Measurements from ENCODE around the gene MBNL3.

DNA sequence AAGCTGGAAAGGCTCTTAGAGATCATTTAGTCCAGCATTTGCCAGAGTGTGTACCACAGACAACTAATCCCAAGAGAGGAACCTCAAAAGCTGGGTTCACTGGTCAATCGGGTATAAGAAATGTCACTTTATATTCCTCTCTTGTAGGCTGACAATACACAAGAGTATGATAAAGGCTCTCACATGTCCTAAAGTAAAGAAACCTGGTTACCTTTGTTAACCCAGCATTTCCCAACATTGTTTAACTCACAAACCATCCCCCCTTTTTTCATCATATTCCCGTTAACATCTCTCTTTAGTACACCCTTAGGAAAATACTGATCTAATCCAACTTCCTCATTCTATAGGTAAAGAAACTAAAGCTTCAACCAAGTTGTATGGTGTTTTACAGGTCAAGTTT lies 74.4 kb downstream of the MBNL3 start:
- TF ChIP-seq, protein P1, sequence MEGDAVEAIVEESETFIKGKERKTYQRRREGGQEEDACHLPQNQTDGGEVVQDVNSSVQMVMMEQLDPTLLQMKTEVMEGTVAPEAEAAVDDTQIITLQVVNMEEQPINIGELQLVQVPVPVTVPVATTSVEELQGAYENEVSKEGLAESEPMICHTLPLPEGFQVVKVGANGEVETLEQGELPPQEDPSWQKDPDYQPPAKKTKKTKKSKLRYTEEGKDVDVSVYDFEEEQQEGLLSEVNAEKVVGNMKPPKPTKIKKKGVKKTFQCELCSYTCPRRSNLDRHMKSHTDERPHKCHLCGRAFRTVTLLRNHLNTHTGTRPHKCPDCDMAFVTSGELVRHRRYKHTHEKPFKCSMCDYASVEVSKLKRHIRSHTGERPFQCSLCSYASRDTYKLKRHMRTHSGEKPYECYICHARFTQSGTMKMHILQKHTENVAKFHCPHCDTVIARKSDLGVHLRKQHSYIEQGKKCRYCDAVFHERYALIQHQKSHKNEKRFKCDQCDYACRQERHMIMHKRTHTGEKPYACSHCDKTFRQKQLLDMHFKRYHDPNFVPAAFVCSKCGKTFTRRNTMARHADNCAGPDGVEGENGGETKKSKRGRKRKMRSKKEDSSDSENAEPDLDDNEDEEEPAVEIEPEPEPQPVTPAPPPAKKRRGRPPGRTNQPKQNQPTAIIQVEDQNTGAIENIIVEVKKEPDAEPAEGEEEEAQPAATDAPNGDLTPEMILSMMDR (IDR thresholded peaks at IDR 0.05; ENCODE audit: extremely low read depth in 1 of 2, insufficient read depth in 1 of 2, low read depth in 1 of 2, low read length in 2 of 2), result no peak
- TF ChIP-seq POLR2A (IDR thresholded peaks at IDR 0.05; ENCODE audit: low read depth, low read length) (no peak), POLR2AphosphoS5 (IDR thresholded peaks at IDR 0.05; ENCODE audit: insufficient read depth, low read depth, low read length) (no peak), EZH2 (IDR thresholded peaks at IDR 0.05; ENCODE audit: borderline replicate concordance, low read depth, low read length, severe bottlenecking) (no peak), JUN (IDR thresholded peaks at IDR 0.05; ENCODE audit: borderline replicate concordance, insufficient read depth, insufficient read length, low read depth) (no peak), MYC (IDR thresholded peaks at IDR 0.05; ENCODE audit: low read depth, low read length) (no peak), FOS (IDR thresholded peaks at IDR 0.05; ENCODE audit: borderline replicate concordance, insufficient read depth, low read length) (no peak)
- TF ChIP-seq, protein P2, sequence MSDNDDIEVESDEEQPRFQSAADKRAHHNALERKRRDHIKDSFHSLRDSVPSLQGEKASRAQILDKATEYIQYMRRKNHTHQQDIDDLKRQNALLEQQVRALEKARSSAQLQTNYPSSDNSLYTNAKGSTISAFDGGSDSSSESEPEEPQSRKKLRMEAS (IDR thresholded peaks at IDR 0.05; ENCODE audit: insufficient read depth, insufficient read length), result no peak
